Measurements from ENCODE around the gene CSF1R. TPM values are rescaled to one million over a fixed set of nuclear protein-coding genes. Genes with fewer than 3 reads are reported as not detected.
A peak's percentile ranks its signal among the peaks of the same experiment; 100 is the strongest.

Gene CSF1R
- 10 to 100 TPM; 21.7 to 24.9 (median 23.5) TPM for polyA plus RNA-seq (ENCODE audit: insufficient read depth in 1 of 5, insufficient read length in 5 of 5, low replicate concordance in 1 of 5)
- long read RNA-seq, donor 1, partial matches to known transcripts, result 12 of 13 reads
- long read RNA-seq, donor 1, other reads (novel, unspliced or antisense), result 0 of 13 reads
- long read RNA-seq, donor 2, result 0 reads
- long read RNA-seq, donor 3, result 0 reads
- long read RNA-seq, donor 4, result 0 reads
- long read RNA-seq, donor 5, partial matches to known transcripts, result 500 of 500 reads
- long read RNA-seq, donor 5, other reads (novel, unspliced or antisense), result 0 of 500 reads
- long read RNA-seq, donor 6, partial matches to known transcripts, result 0 of 3 reads
- long read RNA-seq, donor 6, other reads (novel, unspliced or antisense), result 0 of 3 reads
- long read RNA-seq, donor 7, partial matches to known transcripts, result 0 of 2 reads
- long read RNA-seq, donor 7, other reads (novel, unspliced or antisense), result 0 of 2 reads
- long read RNA-seq, donor 8, result 0 reads

DNA sequence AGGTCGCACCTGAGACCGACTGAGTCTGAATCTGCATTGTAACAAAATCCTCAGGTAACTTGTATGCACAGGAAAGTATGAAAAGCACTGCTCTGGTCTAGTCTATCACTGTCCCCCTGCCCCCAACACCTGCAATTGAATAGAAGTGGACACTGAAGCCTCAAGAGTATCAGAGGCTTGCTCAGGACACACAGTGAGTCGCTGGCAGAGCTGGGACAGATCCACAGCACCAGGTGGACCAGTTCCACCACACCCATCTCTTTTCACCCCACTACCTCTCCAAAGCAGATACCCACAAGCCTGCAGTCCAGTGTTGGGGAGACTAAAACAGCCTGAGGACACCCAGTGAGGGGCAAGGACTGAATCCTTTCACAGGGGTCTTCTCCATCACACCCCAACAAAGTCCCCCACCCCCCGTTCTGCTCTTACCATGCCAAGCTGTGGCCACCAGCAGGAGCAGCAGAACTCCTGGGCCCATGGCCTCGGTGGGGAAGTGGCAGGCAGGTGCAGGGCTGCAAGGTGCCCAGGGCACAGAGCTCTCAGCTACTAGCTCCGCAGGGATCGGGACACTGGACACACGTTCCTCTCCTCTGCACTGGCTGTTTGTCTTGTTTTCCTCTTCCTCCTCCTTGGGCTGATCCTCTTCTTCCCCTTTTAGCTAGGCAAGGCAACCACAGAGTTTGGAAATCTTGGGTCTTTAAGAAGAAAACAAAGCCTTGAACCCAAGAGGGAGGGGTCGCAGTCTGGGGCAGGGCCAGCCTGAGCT lies at the start of gene CSF1R:
TSS of gene CSF1R (minus strand) at position 605 of the 766 bp plus-strand sequence. CDS start at position 478, 127 bp downstream.
- no peak for DNase-seq

DNA sequence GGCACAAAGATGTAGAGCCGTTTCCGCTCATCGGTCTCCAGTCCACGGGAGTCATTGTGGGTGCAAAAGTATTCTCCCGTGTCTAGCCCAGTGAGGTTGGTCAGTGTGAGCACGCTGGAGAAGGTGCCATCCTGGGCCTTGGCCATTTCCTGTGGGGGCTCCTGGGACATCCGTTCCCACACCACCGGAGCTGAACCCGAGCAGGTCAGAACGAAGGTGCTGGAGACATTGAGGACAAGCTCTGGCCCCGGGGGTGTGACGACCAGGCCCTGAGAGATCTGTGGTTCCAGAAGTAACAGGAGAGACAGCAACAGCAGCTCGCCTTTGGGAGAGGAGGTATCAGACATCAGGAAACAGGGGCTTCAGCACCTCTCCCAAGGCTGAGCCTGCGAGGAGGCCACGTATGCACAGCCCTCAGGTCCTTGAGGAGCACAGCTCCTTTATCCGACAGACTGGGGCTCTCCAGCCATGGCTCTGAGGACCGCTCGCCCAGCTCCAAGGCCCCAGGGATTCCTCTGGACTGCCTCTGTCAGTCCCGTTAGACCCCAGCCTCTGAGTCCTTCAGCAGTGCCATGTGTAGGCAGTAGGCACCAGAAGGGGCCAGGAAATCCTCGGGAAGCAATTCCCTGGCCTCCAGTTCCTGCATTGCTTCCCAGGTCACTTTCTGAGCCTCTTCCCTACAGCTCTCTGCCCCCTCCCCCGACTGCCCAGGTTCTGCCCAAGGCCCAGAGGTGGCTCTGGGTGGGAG lies 49.4 kb upstream of the CSF1R start:
- no peak for DNase-seq

DNA sequence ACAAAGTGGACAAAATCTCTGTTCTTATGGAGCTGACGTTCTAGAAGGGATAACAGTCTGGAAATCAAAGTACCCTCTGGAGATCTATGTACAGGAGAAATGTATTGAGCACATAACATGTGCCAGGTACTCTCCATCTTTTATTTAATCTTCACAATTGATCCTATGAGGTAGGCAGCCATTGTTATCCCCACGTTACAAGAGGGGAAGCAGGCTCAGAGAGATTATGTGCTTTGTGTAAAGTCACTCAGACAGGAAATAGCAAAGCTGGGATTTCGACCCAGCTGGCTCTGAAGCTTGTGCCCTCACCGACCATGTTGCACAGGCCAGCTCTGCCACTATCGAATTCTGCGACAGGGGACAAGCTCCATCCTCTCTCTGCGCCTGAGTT lies 47.8 kb upstream of the CSF1R start:
- no peak for DNase-seq

DNA sequence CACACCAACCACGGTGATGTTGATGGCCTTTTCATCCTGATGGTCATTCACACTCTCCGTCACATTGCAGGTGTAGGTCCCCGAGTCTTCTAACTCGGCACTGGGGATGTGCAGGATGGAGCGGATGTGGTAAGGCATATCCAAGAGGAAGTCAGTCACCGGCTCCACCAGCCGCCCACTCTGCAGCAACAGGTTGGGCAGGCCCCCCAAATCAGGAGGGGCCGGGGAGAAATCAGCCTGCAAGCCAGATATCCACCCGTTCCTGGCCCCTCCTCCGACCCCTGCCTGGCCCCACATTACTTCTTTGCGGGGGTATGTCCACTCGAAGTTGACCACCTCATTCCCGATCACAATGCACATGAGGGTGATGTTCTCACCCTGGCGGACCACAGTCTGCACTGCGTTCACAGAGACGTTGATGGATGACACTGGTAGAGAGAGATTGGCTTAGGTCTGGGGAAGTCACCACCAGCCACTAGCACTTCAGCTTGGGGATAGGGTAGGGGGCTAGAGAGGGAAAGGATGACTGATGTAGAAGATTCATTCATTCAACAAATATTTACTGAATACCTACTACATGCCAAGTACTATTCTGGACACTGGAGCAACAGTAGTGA lies 47.3 kb upstream of the CSF1R start:
- DNase-seq, result no peak

DNA sequence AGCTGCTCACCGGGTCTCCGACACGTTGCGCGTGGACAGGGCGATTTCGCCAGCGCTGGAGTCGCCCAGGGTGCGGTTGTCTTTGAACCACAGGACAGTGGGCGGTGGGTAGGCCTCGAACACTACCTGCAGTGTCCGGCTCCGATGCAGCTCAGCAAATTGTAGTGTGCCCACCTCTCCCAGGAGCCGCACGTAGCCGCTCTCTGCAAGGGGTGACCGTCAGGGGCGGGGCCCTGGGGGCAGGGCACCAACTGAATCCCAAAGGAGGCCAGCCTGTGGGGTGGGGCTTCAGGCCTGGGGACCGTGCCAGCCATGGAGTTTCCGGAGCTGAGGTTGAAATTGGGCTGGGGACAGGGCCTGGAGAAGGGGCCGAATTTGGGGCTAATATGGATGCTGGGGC lies 46.4 kb upstream of the CSF1R start:
- no peak for DNase-seq

DNA sequence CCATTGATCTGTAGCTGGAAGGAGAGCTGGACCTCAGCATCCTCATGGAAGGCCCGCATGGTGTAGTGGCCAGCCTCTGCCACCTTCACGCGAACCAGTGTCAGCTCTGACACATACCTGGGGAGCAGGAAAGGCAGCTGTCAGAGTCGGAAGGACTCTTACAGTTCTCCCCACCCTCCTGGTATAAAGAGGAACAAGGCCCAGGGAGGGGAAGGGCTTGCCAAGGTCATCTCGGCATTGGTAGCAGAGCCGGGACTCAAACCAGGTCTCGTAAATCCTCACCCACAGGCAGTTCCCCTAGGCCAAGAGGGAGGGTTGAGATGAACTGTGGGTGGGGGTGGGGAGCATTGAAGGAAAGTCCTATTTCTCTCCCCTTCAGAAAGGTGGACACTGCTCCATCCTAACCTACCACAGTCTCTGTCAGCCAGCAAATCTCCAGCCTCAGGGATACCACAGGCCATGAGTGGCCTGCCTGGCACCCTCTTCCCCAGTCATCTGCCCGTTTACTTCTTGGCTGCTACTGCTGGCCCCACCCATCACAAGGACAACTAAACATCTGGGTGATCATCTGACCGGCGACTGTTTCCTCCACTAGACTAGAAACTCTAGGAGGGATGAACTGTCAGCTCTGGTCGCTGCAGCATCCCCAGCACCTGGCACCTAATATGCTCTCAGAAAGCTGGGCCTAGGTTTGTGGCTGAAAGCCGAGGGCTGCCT lies 45.8 kb upstream of the CSF1R start:
- no peak for DNase-seq

DNA sequence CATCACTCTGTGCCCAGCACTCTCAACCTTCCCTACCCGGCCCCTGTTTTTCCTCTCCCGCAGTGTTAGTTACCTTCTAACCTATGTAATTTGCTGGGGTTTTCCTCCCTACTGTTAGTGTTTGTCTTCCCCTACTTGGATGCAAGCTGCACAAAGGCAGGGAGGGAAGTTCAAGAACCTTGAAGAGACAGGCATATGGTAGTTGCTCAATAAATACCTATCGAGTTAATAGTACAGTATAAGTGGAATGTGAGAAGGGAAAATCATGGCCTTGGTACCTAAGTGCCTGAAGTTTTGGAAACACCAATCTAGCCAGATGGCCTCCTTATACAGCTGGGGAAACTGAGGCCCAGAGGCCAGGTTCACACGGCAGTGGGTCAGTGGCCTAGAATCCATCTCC lies 45.1 kb upstream of the CSF1R start:
- DNase-seq, result no peak

DNA sequence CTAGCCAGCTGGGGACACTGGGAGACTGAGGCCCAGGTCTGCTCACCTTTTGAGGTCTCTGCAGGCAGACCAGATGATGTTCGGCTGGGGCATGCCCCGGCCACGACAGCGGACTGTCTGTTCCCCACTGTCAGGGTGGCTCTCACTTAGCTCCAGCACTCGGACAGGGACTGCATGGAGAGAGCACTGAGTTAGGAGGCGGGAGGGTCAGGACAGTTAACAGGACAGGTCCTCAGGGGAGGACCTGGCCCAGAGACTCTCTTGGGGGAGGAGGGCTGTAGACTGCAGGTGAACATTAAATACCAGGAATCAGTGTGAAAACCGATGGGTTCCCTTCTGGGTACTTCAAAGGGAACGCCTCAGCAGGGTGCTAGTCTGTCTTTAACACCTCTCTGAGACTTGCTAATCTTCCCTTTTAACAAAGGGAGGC lies 44.2 kb upstream of the CSF1R start:
- DNase-seq, result no peak

DNA sequence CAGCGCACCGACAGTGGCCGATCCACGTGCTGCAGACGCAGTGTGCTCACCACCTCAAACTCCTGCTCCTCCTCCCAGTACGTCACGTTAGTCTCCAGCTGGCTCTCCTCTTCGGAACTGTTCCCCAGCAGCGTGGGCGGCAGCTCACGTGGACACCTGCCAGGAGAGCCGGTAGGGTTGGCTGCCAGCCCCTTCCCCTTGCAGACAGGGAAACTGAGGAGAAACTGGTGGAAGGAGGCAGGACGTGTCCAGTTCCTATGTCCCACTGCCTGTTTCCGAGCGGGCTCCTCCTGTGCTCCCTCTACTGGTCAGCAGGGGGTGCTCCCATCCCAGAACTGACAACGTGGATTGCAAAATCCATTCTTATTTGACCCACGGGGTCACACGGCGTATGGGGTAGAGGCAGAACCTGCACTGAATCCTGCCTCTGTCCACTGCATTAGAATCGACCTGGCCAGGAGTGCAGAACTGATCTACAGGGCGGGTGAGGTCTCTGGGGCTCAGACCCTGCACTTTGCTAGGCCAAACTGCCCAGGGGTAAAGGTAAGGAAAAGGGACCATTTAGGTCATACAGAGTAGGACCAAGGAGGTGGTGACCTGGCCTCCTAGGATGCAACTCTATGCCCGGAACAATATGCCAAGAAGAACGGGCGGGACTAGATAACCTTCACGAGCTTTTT lies 43.6 kb upstream of the CSF1R start:
- DNase-seq, result peak in 1 of 2 donors; percentile 72

DNA sequence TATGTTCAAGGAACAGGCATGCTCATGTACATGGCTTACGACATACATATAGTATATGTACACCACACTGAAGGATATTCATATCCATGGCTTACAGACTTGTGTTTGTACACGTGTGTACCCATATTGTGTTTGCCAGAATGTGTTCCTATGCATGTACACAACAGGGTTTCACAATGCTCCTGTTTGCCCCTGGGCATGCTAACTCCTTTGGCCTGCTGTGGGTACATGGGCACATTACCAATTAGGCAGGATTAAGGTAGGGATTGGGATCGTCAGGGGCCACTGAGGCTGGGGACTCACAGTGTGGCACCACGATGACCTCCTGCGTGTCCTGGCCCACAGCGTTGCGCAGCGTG lies 43.1 kb upstream of the CSF1R start:
- DNase-seq, result no peak

DNA sequence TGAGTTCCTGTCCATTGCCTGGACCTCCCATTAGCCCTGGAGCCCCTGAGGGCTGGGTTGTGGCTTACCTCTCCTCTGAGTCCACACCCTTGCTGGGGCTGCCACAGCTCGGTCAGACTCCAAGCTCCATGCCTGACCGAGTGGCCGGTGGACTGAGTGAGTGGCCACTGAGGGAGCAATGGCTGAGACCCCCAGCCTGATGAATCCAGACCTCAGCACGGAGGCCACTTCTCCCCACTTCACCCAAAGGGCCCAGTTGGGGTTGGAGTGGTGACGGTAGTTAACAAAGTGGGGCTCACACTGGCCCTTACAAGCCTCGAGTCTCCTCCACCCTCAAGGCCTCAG lies 40.5 kb upstream of the CSF1R start:
- no peak for DNase-seq

DNA sequence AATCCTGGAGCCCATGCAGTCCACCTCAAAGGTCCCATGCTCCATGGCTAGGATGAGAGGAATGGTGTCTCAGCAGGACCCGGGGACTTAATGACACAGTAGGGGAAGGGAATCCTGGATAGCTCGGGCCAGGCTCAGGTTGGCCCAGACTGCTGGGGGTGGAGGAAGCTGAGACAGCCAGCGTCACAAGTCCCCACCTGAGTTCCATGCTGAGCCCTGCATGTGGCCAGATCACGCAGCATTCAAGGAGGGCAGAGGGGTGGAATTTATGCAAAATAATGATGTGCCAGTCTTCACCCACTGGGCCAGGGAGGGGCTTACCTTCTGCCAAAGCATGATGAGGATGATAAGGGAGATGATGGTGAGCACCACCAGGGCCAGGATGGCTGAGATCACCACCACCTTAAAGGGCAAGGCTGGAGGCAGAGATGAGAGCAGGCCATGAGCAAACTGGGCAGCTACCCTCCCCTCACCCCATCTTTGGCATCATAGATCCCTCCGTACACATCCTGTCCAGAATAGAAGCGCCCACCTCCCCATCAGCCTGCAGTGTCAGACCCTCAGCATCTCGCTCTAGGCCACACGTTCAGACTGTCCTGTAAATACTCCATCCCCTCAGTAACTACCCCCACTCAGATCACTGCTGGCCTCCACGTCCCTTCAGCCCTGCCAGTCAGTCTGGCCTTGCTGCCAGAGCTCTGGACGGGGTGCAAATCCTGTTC lies 40.0 kb upstream of the CSF1R start:
- no peak for DNase-seq

DNA sequence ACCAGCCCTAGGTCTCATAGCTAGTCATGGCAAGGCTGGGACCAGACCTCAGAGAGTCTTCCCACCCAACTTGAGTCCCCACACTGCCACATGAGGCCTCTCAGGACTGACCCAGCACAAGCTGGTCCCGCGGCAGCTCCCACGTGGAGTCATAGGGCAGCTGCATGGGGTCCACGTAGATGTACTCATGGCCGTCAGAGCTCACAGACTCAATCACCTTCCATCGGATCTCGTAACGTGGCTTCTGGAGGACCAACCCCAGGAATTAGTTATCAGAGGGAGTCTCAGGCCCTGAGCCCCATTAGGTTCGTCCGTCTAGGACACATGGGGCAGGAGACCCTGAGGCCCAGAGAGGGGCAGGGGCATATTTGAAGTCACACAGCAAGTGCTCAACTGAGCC lies 39.0 kb upstream of the CSF1R start:
- no peak for DNase-seq

DNA sequence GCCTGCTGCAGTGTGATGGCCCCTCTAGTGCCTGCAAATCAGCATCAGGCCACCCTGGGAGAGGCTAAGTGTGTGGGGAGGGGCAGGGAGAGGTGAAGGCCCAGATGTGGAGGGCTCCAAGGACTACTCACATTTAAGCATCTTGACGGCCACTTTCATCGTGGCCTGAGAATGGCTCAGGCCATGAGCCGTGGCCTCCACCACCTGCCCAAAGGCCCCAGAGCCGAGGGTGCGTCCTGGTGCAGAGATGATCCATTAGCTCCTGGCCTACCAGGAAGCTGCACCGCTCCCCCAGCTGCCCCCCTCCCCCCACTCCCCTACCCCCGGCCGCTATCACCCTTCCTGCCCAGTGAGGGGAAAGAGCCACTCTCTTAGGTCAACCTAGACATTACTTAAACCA lies 38.2 kb upstream of the CSF1R start:
- DNase-seq, result no peak

DNA sequence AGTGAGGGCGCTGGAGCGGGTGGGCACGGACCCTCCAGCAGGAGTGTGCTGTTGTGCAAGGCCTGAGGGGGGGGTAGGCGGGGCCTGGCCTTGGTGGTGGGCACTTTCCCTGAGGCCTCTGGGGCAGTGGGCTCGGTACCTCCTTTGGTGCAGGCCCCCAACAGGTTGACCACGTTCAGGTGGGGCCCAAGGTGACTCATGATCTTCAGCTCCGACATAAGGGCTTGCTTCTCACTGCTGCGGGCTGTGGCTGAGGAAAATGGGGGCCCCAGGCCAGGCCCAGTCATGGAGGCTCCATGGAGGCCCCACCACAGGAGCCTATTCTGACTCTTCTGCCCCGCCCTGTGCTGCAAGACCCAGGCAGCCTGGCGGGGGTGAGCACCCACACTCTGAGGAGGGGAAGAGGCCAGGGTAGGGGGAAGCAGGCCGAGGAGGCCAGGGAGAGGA lies 37.8 kb upstream of the CSF1R start:
- no peak for DNase-seq

DNA sequence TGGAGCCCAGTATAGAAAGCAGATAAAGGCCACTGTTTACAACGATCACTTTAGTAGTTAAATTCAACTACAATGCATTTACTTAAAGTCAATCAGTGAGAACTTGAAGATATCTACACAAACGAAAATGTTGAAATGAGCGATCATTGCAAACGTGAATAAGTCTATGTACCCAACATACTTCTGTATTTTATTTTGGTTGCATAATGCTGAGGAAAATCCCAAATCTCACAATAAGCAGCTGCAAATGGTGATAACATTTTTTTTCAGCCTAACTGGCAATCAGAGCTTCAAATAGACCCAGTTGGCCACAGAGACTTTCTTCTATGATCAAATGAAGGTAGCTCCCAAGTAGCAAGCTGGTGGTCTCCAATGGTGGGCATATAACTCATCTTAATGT lies 37.2 kb upstream of the CSF1R start:
- DNase-seq, result no peak

DNA sequence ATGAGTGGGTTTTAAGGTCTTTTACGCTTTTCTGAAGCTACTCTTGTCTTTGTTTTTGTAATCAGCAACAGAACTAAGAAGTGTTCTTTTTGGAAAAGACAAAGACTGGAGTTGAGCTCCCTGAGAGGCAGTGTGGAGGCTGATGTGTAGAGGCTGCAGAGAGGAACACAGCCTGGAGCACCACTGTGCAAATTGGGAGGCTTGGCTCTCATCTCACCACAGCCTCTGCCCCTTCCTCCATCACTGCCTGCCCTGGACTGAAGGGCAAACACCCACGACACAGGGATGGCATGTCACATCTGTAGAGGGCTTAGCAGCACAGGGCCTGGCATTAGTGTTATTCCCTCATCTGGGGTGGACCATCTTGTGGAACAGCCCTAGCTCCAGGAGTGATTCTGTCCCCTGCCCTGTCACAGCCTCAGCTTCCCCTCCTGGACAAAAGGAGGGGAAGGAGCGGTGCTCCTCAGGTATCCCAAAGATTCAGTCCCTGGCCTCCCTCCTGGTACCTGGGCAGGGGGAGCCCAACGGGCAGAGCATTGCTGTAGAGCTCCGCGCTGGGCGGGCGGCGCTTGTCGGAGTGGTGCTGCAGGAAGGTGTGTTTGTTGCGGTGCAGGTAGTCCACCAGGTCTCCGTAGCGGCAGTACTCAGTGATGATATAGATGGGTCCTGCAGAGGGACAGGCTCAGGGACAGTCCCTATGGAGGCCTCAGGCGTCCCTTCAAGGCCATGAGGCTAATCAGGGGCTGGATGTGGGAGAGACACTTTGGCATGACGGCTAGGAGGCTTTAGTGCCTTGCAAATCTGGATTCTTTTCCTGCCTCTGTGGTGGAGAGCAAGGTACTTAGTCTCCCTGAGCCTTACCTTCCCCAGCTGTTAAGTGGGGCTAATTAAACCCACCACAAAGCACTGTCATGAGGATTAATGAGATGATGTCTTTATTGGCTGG lies 36.5 kb upstream of the CSF1R start:
- no peak for DNase-seq

DNA sequence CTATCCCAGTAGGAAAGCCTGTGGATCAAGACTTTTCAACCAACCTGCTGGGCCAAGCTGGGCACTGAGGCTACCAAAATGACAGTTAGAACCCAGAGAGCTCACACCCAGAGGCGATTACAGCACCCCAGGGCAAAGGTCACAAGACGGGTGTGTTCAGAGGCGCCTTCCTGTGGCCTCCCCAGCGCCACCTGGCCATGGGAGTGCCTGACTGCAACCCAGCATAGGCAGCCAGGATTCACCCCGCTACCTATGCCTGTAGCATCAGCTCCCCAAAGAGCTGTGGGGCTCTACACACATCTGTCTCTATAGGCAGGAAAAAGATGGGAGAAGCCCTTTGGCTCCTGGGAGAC lies 35.8 kb upstream of the CSF1R start:
- no peak for DNase-seq

Measured in right lung (tissue), 10 donors.